ENCODE measurements around the gene ATP6V0A1.
"Not testable (repeated sequence)": the region's sequence is repeated elsewhere in the genome, so short reads cannot be mapped to it uniquely, and the experiment has no call there.

ATP6V0A1 gene

GRCh38 chr17:42477824-42478223 is 19.1 kb downstream of the ATP6V0A1 start:
- not testable (repeated sequence) for DNase-seq

GRCh38 chr17:42484304-42484703 is 25.6 kb downstream of the ATP6V0A1 start:
- DNase-seq: no peak

GRCh38 chr17:42485680-42486079 is 27.0 kb downstream of the ATP6V0A1 start:
- DNase-seq: peak; percentile 19

- DNase-seq: no peak
Observed at GRCh38 chr17:42488032-42488431, 29.4 kb downstream of the ATP6V0A1 start.

GRCh38 chr17:42493319-42493718 is 34.6 kb downstream of the ATP6V0A1 start:
- DNase-seq: no peak

GRCh38 chr17:42494673-42495072 is 36.0 kb downstream of the ATP6V0A1 start:
- DNase-seq: no peak

GRCh38 chr17:42498828-42499227 is 40.1 kb downstream of the ATP6V0A1 start:
- DNase-seq: no peak

- no peak for DNase-seq
Observed at GRCh38 chr17:42502091-42502490, 43.4 kb downstream of the ATP6V0A1 start.

- no peak for DNase-seq
Observed at GRCh38 chr17:42502926-42503325, 44.2 kb downstream of the ATP6V0A1 start.

- DNase-seq: no peak
Observed at GRCh38 chr17:42507671-42508070, 49.0 kb downstream of the ATP6V0A1 start.

- DNase-seq: no peak
Observed at GRCh38 chr17:42508426-42509165, 49.9 kb downstream of the ATP6V0A1 start.

GRCh38 chr17:42509409-42509808 is 50.7 kb downstream of the ATP6V0A1 start:
- DNase-seq: no peak

- no peak for DNase-seq
Observed at GRCh38 chr17:42509841-42510240, 51.2 kb downstream of the ATP6V0A1 start.

- no peak for DNase-seq
Observed at GRCh38 chr17:42512246-42512645, 53.6 kb downstream of the ATP6V0A1 start.

GRCh38 chr17:42512733-42513251 is 54.1 kb downstream of the ATP6V0A1 start:
- DNase-seq: no peak

GRCh38 chr17:42513686-42514085 is 55.0 kb downstream of the ATP6V0A1 start:
- DNase-seq: no peak

GRCh38 chr17:42514279-42514678 is 55.6 kb downstream of the ATP6V0A1 start:
- DNase-seq: no peak

GRCh38 chr17:42514867-42515266 is 56.2 kb downstream of the ATP6V0A1 start:
- no peak for DNase-seq

- peak; percentile 96 for DNase-seq
Observed at GRCh38 chr17:42517516-42517915, 58.8 kb downstream of the ATP6V0A1 start.

- DNase-seq: peak; percentile 99
Observed at GRCh38 chr17:42518046-42518754, 59.5 kb downstream of the ATP6V0A1 start.

- peak; percentile 50 for DNase-seq
Observed at GRCh38 chr17:42518755-42519545, 60.3 kb downstream of the ATP6V0A1 start.

- DNase-seq: peak; percentile 99
Observed at GRCh38 chr17:42519546-42520491, 61.1 kb downstream of the ATP6V0A1 start.
